Measurements from ENCODE around the gene TPK1.

GRCh38 chr7:144859739-144860138 lies 23.9 kb upstream of the TPK1 start:
- TF ChIP-seq REST (IDR thresholded peaks at IDR 0.05; ENCODE audit: borderline replicate concordance), result no peak
- no peak for TF ChIP-seq POLR2AphosphoS5 (IDR thresholded peaks at IDR 0.05)
- no peak for TF ChIP-seq CTCF (IDR thresholded peaks at IDR 0.05; ENCODE audit: poor library complexity, severe bottlenecking)
- TF ChIP-seq MXI1 (conservative IDR thresholded peaks at IDR 0.05; ENCODE audit: poor library complexity, severe bottlenecking), result no peak
- TF ChIP-seq TAF1 (IDR thresholded peaks at IDR 0.05; ENCODE audit: low read depth), result no peak
- no peak for TF ChIP-seq EP300 (conservative IDR thresholded peaks at IDR 0.05; ENCODE audit: poor library complexity, severe bottlenecking)
- no peak for TF ChIP-seq EZH2 (IDR thresholded peaks at IDR 0.05; ENCODE audit: borderline replicate concordance, insufficient read depth, low read length, poor library complexity, severe bottlenecking)
